ENCODE data around the gene TENM3. TPM values are rescaled to one million over a fixed set of nuclear protein-coding genes. Genes with fewer than 3 reads are reported as not detected.

TENM3 gene
- total RNA-seq, 1 donor: 24.2 TPM

DNA sequence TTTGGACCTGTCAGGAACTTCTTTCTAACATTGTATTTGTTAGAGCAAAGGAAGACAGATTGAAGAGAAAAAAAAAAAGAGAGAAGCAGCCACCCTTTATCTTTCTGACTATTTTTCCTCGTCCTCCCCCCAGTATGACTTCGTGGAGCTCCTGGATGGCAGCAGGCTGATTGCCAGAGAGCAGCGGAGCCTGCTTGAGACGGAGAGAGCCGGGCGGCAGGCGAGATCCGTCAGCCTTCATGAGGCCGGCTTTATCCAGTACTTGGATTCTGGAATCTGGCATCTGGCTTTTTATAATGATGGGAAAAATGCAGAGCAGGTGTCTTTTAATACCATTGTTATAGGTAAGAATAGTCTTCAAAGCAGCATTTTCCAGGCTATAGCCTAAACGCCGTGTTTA is 436.3 kb downstream of the TENM3 start:
- DNase-seq (ENCODE audit: low read depth): no peak
- TF ChIP-seq, protein P1, sequence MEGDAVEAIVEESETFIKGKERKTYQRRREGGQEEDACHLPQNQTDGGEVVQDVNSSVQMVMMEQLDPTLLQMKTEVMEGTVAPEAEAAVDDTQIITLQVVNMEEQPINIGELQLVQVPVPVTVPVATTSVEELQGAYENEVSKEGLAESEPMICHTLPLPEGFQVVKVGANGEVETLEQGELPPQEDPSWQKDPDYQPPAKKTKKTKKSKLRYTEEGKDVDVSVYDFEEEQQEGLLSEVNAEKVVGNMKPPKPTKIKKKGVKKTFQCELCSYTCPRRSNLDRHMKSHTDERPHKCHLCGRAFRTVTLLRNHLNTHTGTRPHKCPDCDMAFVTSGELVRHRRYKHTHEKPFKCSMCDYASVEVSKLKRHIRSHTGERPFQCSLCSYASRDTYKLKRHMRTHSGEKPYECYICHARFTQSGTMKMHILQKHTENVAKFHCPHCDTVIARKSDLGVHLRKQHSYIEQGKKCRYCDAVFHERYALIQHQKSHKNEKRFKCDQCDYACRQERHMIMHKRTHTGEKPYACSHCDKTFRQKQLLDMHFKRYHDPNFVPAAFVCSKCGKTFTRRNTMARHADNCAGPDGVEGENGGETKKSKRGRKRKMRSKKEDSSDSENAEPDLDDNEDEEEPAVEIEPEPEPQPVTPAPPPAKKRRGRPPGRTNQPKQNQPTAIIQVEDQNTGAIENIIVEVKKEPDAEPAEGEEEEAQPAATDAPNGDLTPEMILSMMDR (IDR thresholded peaks at IDR 0.05; ENCODE audit: insufficient read depth, low read depth, low read length): no peak
- H3K4me3 ChIP-seq (ENCODE audit: low read depth, low read length): no peak overlapping the region

DNA sequence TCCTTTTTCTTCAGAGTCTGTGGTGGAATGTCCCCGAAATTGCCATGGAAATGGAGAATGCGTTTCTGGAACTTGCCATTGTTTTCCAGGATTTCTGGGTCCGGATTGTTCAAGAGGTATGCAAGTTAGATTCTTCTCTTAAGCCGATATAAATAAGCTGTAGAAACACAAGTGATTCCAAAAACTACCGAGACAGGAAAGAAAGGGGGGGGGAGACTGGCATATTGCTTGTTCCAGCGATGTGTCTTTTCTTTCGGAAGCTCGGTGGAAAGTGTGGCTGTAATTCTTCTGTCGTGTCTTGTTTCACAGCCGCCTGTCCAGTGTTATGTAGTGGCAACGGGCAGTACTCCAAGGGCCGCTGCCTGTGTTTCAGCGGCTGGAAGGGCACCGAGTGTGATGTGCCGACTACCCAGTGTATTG is 437.0 kb downstream of the TENM3 start:
- DNase-seq (ENCODE audit: low read depth): no peak
- H3K4me3 ChIP-seq (ENCODE audit: low read depth, low read length): no peak overlapping the region
- TF ChIP-seq, protein P1 (IDR thresholded peaks at IDR 0.05; ENCODE audit: insufficient read depth, low read depth, low read length): no peak

DNA sequence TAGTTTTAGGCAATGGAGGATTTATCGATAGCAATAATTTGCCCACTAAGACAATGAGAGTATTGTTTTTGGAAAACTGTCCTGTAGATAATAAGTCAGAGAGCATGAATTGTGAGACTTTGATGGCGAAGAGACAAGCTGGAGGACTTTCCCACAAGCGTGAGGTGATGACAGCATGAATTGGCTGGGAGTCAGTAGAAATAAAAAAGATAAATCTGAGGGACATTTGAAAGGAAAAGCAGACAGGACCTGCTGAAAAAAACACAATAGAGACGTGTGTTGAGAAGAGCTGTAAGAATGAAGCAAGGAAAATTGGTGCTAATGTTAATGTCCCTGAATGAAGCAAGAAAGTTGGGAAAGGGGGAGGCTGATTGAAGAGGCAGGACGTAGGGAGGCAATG is 440.5 kb downstream of the TENM3 start:
- TF ChIP-seq, protein P1 (IDR thresholded peaks at IDR 0.05; ENCODE audit: insufficient read depth, low read depth, low read length): no peak
- no peak overlapping the region for H3K4me3 ChIP-seq (ENCODE audit: low read depth, low read length)
- DNase-seq (ENCODE audit: low read depth): no peak

DNA sequence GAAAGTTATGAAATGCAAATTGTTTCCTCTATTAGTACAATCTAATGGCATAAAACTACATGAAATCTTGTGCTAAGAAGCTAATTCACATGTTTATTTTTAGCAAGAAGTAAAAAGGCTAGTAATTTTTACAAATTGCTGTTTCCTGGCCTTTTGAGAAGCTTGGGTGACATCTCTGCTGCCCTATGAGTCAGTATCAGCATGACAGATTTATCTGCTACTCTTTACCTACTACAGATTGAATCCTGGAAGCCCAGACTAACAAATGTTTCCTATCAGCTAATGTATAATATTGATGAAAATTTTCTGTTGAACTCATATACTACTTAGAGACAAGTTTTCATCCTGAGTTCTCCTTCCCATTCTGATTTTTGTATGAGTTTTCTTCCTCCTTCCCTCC is 441.6 kb downstream of the TENM3 start:
- no peak overlapping the region for H3K4me3 ChIP-seq (ENCODE audit: low read depth, low read length)
- TF ChIP-seq, protein P1 (IDR thresholded peaks at IDR 0.05; ENCODE audit: insufficient read depth, low read depth, low read length): no peak
- peak; percentile 4 for DNase-seq (ENCODE audit: low read depth)

DNA sequence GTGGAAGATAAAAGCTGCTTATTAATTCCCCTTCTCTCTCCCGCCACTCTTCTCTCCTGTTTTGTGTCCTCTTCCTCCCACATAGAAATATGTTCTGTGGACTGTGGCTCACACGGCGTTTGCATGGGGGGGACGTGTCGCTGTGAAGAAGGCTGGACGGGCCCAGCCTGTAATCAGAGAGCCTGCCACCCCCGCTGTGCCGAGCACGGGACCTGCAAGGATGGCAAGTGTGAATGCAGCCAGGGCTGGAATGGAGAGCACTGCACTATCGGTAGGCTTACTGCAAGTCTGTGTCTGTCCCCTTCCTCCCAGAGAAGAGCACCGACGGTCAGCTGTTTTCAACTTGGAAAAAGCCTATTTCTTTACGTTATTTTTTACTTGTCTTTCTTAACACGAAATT is 444.9 kb downstream of the TENM3 start:
- TF ChIP-seq, protein P1 (IDR thresholded peaks at IDR 0.05; ENCODE audit: insufficient read depth, low read depth, low read length): no peak
- no peak overlapping the region for H3K4me3 ChIP-seq (ENCODE audit: low read depth, low read length)
- no peak for DNase-seq (ENCODE audit: low read depth)

DNA sequence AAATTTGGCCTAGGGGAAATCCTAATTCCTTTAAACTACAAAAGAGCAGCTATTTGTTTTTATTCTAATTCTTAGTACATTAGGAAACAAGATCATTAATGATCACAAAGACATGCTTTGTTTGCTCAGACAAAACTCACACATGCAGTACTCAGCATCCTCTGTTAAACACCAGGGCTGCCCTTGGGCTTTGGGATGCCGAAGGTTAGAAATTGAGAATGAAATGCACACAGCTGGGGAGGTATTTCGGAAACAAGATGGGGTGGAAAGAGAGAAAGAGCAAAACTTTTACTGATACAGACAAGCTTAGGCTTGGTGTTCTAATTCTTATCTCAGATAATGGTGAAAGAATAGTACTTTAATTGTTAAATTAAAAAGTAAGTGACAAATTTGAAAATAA is 451.3 kb downstream of the TENM3 start:
- TF ChIP-seq, protein P1 (IDR thresholded peaks at IDR 0.05; ENCODE audit: insufficient read depth, low read depth, low read length): no peak

DNA sequence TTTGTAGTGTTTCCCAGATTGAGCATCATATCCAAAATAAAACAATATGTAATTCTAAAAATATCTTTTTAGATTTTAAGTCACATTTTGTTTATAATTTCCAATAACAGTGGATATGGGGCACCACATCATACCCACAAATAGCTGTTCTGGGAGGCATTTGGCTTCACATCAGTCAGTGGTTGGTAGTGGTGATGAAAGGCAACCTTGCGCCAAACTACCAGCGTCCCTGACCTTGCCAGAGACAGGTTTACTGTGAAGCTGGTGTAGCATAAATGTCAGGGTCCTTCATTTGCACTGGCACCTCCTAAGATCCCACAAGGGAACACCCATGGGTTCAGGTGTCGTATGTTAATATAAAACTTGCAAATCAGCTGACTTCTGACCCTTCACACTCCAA is 451.8 kb downstream of the TENM3 start:
- no peak for DNase-seq (ENCODE audit: low read depth)
- no peak overlapping the region for H3K4me3 ChIP-seq (ENCODE audit: low read depth, low read length)
- TF ChIP-seq, protein P1 (IDR thresholded peaks at IDR 0.05; ENCODE audit: insufficient read depth, low read depth, low read length): no peak

More for the DNA sequence above, 451.3 kb downstream of the TENM3 start:
- no peak for DNase-seq (ENCODE audit: low read depth)
- H3K4me3 ChIP-seq (ENCODE audit: low read depth, low read length): no peak overlapping the region
